AML-193 (cell line): ENCODE measurements around the gene PPP1R7.

ENCODE experiments used
- DNase-seq, 2 experiments: peaks; one replicate each; lab custom pipeline; 2025; lab: John Stamatoyannopoulos, UW

PPP1R7 gene

GRCh38 chr2:241232736-241233575 is 82.7 kb downstream of the PPP1R7 start:
- no peak for DNase-seq
